Globus pallidus (tissue), 1 donor: ENCODE data around the gene PARG.
A peak's percentile ranks its signal among the peaks of the same experiment; 100 is the strongest.
"Not testable (repeated sequence)": the region's sequence is repeated elsewhere in the genome, so short reads cannot be mapped to it uniquely, and the experiment has no call there.

Source experiments
- DNase-seq: peaks from one replicate; pipeline ENCODE4 v3.0.0-alpha.2; 2015; ENCODE audit warnings: low spot score

The PARG gene

DNA sequence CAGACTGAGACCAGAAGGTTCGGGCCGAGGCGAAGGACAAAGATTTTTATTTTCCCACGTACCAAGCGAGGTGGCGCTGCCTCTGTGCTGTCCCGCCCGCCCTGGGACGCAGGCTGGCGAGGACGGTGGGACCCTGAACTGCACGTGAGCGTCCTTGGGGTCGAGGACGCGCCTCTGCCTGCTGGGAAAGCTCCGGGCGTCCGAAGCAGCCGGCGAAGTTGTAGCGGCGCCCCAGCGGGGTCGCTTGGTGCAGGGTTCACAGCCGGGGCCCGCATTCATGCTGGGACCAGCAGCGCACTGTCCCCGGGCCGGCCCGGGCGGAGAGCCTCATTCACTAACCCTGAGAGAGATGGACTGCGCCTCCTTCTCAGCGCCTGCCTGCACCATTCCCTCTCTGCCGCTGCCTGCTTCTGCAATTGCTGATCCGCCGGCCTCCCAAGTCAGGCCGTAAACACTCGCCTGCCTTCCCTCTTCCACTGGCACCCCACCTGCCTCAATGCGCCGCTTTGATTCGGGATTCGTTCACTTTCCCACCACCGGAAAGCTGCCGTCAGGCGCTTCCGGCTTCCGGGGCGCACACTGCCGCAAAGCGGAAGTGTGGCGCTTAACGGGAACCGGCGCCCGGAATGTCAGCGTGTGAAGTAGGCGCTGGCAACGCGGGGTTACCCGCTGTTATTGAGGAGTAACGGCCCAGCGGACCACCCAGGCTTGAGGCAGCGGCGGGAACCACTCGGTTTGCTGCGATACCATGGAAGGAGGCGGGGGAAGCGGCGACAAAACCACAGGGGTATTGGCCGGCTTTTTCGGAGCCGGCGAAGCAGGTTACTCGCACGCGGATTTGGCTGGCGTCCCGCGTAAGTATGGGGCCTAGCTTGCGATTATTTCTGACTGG lies at the start of gene PARG, which contains the start of gene TIMM23B:
TSS of gene PARG (minus strand) at position 581 of the 892 bp plus-strand sequence. CDS start at position 279, 302 bp downstream.
TSS of gene TIMM23B (plus strand) at position 607 of the 892 bp plus-strand sequence. CDS start at position 749, 142 bp downstream.
- peak; percentile 70 for DNase-seq

DNA sequence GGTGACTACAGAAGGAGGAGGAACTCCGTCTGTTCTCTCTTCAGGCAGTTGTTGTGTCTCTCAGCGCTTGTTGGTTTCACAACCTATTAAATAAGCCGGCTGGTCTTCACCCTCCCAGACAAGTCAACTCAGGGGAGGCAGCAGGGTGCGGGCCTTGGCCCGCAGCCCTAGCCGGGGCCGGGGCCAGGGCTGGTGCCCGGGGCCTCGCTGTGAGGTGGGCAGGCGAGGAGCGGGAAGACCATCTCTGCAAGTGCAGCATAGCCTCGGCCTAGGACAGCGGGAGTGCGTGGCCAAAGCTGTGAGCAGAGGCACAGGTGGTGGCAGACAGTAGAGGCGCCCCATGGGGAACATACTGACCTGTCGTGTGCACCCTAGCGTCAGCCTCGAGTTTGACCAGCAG lies 46.5 kb upstream of the PARG start, which contains the start of gene AGAP6:
TSS of gene AGAP6 (plus strand) at position 31 of the 400 bp plus-strand sequence. CDS start at position 341, 310 bp downstream.
- not testable (repeated sequence) for DNase-seq

DNA sequence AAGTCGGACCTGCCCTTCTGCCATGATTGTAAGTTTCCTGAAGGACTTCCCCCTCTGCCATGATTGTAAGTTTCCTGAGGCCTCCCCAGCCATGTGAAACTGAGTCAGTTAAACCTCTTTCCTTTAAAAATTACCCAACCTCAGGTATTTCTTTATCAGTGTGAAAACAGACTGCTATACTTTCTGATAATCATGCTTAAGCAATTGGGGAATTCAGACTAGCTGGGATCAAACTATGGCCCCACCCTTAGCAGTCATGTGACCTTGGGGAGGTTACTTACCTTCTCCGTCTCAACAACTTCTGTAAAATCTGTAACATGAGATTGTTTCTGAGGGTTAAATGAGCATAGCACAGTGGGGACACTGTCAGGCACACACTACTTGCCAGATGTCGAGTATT lies 45.4 kb upstream of the PARG start:
- not testable (repeated sequence) for DNase-seq

DNA sequence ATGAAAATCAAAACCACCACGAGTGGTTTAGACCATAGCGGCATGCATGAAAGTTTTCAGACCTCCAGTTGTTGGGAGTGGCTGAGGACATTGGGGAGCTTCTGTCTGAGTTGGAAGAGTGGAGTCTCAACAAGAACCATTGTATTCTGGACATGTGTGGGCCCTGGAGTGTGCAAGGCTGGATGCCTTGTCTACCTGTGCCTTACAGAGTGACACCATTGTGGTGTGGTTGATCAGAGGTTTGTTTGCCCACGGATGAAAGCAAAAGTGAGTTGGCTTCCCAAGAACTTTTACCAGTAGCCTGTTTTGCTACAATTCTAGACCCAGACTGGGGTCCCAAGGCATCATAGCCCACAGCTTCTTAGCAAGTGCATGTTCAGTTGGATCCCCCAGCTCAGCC lies 35.9 kb upstream of the PARG start:
- not testable (repeated sequence) for DNase-seq

DNA sequence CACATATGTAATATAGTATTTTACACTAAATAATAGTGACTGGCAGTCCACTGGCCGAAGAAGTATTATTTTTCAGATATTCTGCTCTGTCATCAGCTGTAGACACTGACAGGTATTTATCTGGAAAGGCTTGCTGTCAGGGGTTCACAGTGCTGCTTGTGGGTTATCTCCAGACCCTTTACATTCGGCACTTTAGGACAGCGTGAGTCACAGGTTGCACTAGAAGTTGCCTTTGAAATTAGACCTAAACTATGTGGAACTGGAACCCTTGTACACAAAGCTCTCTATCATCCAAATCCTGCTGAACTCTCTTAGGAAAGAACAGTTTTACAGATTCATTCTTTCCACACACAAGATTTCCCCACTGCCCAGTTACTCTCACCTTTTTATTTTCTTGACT lies 30.3 kb upstream of the PARG start:
- not testable (repeated sequence) for DNase-seq

DNA sequence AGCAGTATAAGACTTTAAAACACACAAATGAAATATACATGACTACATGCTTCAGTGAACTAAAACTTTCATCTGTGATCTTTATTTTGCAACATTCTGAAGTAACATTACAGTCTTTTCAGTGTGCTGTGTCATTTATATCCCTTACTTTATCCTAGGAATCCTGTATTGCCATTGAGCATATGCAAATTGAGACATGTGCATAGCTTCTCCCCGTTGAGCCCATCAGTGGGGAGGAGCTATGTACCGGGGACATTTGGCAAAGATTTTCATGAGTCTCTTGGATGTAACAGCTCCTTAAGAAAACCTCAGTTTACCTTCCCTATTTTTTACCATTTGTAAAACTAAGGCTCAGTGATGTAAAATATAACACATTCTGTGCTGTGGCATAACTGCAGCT lies 29.6 kb upstream of the PARG start:
- not testable (repeated sequence) for DNase-seq

DNA sequence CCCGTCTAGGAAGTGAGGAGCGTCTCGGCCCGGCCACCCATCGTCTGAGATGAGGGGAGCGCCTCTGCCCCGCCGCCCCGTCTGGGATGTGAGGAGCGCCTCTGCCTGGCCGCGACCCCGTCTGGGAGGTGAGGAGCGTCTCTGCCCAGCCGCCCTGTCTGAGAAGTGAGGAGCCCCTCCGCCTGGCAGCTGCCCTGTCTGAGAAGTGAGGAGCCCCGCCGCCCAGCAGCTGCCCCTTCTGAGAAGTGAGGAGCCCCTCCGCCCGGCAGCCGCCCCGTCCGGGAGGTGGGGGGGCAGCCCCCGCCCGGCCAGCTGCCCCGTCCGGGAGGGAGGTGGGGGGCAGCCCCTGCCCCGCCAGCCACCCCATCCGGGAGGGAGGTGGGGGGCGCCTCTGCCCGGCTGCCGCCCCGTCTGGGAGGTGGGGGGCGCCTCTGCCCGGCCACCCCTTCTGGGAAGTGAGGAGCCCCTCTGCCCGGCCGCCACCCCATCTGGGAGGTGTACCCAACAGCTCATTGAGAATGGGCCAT lies 28.6 kb upstream of the PARG start:
- not testable (repeated sequence) for DNase-seq

DNA sequence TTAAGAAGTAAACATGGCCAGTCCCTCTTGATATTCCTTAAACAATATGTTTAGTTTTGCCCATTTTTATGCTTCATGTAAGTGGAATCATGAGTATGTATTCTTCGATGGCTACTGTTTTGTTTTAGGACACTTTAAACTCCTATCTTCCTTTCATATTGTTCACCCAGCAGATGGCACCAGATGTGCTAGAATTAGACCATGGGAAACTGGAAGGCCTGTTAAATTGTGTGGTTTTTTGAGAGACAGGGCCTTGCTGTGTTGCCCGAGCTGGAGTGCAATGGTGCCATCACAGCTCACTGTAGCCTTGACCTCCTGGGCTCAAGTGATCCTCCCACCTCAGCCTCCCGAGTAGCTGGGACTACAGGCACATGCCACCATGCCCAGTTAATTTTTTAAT lies 11.3 kb upstream of the PARG start:
- DNase-seq = not testable (repeated sequence)

DNA sequence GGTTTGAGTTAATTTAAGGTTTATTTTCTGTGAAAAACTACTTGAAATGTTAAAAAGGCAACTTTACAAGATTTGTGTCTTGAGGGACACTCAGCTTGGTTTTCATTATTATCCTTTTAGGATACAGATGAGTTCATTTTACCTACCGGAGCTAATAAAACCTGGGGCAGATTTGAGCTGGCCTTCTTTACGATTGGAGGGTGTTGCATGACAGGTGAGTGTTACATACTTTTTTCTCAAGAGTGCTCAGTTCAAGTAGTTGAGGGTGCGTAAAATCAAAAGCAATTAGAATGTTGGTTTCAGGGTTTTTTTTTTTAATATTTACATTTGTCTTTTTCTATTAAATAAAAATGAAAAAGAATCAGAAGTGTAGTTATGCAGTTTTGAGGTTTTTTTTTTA lies 10.2 kb upstream of the PARG start:
- not testable (repeated sequence) for DNase-seq

DNA sequence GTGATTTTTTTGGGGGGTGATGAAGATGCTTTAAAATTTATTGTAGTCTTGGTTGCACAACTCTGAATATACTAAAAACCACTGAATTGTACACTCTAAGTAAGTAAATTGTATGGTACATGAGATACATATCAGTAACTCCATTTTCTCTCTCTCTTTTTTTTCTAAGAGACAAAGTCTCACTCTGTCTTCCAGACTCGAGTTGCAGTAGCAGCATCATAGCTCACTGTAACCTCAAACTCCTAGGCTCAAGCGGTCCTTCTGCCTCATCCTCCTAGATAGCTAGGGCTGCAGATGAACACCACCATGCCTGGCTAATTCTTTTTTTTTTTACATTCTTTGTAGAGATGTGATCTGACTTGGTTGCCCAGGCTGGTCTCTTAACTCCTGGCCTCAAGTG lies 6.9 kb upstream of the PARG start:
- not testable (repeated sequence) for DNase-seq

DNA sequence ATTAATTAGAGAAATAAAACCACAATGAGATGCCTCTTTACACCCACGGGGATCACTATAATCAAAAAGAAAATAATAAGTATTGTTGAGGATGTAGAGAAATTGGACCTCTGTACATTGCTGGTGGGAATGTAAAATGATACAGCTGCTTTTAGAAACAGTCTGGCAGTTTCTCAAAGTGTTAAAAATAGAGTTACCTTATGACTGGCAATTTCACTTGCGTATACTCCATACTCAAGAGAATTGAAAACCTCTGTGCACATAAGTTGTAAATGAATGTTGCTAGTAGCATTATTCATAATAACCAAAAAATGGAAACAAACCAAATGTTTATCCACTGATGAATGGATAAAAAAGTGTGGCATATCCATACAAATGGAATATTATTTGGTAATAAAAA lies 6.3 kb upstream of the PARG start:
- not testable (repeated sequence) for DNase-seq

DNA sequence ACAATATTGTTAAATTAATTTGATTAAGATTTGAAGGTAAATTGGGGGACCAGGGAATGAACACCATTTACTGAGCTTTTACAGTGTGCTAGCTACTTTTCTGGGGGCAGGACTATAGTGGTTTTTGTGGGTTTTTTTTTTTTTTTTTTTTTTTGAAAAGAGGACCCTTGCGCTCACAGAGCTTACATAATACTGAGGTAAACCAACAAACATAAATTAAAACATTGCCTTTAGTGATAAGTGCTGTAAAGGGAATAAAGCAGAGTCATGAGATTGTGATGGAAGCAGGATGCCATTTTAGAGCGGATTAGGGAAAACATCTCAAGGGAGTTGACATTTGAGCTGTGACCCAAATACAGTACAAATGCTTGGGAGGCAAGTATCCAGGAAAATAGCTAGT lies 1.8 kb upstream of the PARG start:
- DNase-seq = not testable (repeated sequence)

DNA sequence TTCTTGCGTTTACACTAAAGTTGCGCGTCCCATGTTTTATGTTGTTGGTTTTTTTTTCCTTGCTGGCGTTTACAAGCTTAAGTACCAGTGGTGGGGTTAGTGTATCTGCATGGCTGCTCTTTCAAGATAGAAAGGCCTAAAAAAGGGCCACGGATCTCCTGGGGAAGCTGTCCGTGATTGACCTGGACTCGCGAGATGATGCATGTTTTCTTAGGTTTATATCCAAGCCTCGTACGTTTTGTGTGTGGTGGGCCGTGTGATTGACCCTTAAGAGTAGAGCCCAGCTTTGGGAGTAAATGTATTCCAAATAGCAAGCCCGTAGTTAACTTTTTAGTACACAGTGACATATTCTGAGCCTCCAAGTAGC lies 495 bp upstream of the PARG start:
- not testable (repeated sequence) for DNase-seq

DNA sequence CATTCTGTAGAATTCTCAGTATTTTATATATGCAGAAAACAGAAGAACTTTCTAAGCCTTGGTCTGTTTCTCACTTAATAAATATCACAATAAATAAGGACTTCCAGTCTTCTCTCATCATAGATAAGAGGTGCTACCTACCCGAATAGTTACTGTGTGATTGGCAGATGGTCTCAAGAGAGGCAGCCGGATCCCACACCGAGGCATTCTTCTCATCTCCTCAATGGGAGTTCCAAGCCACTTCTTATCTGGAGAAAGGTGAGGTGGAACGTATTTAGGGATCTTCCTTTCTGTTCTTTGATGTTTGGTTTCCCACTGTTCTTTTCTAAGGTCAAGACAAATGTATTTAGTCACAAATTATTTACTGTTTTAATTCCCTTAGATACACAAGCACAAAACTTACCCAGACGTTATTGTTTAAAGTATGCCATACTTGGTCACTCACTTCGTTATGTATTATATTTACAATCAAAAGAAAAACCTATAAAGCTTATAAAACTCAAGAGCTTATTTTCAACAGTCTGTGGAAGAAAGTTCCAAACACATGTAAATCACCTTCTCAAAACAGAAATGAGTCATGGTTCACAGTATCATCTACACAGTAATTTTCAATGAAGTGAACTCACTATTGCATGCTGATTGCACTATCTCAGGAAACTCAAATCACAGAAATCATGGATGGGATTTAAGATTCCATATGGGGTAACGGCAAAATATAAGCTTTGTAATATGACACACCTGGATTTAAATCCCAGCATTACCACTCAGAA lies 9.7 kb downstream of the PARG start:
- DNase-seq = not testable (repeated sequence)

DNA sequence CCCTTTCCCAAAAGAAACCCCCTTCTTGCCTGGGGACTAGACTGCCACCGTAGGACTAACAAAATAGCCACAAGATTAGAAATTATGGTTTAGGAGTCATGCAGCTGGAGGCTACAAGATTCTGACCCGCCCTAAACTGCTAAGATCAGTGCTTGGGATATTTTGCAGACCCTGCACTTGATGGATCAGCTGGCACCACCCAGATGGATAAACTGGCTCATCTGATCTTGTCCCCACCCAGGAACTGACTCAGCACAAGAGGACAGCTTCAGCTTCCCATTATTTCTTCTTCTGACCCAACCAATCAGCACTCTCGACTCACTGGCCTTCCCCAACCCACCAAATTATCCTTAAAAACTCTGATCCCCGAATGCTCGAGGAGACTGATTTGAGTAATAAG lies 10.6 kb downstream of the PARG start:
- DNase-seq = not testable (repeated sequence)

DNA sequence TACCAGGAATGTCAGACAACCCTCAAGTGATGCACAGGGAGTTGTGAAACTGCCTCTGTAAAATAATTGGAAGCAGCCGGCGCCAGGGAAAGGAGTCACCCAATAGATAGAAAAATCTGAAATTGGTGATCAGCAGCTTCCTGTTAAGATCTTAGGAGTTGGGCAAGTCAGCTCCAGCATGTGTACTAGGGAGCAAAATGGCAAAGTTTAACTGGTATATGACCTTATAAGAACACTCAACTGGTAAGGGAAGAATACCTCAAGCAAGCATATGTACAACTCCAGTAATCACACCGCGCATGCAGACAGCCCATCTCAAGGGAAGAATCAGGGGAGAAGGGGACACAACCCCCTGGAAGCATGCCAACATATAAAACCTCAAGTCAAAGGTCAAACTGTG lies 18.3 kb downstream of the PARG start:
- DNase-seq = not testable (repeated sequence)

DNA sequence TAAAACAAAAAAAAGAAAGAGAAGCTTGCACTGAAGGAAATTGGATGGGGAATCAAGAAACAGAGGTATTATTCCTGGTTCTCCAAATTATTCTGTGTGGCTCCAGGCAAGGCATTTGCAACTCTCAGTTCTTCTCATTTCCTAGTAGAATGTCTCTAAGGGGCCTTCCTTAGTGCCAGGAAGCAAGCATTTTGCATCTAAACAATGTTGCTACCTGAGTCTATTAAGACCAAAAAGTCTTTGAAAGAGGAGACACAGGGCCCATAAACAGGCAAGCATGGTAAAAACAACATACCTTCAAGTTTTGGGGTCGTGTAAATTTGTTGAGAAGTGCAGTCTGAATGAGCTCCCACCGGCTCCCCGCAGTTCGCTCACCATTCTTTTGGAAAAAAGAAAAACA lies 19.8 kb downstream of the PARG start:
- not testable (repeated sequence) for DNase-seq

DNA sequence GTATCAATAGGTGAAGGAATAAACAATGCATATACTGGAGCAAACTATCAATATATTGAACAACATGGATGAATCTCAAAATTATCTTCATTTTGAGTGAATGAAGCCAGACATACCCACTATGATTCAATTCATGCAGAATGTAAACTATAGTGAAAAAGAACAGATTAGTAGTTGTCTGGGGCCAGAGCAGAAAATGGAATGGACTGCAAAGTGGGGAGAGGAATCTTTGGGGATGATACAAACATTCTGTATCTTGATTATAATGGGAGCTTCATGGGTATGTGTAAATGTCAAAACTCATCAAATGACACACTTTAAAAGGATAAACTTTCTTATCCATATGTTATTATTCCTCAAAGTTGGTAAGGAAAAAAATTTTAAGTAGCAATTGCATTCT lies 23.9 kb downstream of the PARG start:
- DNase-seq = not testable (repeated sequence)

DNA sequence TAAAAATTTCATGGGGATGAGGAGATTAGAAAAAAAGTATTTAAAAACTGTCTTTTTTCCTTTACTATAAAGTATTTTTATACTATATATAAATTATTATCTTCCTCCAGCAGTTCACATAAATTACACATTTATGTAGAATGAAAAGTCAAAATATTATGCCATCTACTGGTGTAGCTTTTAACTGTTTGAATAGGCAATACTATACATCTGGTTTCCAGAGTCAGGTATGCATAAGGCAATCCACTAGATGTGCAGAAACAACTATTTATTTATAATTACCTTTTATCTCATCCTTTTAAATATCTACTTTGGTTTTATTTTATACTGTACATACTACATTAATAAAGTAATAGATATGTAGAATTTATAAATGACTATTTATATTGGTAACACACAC lies 25.4 kb downstream of the PARG start:
- not testable (repeated sequence) for DNase-seq

DNA sequence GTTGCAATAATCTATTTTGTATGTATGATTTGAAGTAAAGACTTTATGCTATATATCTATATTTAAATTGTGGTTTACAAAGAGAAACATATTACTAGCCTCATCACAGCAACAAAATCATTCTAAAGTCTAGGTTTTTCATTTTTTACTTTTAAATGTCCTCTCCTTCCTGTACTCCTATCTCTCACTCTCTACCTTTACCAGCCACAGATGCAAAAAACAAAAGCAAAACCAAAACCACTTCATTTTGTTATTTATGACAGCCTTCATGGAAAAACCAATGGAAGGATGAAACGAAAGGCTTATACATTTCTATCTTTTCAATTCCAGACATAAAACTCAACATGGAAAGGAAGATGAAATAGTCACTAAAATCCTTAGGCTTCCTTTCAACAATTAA lies 31.5 kb downstream of the PARG start:
- DNase-seq = not testable (repeated sequence)

DNA sequence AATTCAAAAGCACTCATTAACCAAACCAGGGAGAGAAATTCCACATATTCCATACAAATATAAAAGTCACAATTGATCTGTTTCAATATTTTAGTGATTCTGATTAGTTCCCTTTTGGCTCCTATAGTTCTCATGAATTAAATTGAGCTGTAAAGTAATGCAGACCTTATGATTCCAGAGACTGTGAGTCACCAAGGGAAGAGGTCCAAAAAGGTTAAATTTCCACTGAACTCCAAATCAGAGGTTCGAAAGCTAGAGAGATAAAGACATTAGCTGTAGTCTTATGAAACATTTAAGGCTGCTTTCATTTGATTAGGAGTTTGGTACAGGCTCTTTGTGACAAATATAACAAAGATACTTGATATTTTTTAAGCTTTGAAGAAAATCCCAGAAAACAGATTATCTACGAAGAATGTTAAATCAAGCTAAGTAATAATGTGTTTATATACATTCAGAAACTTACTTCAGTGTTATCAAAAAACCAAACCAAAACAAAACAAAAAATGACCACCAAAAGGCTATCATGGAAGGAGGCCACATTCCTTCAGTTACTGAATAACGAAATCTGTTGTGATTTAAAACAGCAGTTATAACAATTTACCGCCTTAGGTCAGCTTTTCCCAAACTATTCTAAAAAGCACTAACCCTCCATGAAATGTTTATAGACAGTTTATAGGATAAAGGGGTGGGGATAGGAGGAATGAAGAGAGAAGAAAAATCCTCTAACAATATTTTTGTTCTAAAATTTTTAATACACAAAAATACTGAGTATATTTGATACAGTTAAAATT lies 33.3 kb downstream of the PARG start:
- DNase-seq = not testable (repeated sequence)

DNA sequence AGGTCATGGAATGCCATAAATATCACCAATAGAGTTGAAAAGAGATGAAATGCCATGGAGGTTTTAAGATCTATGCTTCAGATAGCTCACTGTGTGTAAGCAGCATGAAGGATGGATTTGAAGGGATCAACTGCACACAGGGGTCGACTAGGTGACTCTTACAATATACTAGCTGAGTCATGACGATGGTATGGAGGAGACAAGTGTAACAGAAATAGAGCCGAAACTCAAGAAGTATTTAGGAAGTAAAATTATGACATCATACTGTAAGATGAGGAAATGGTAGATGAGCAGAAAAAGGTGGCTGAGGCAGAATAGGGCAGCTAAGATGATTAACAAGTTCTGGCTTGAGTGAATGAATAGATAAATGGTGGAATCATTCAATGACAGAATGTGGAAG lies 38.0 kb downstream of the PARG start:
- DNase-seq = not testable (repeated sequence)
